Posterior cingulate gyrus (tissue), 11 donors: Measurements from ENCODE around the gene IL20.
"Not testable (repeated sequence)": the region's sequence is repeated elsewhere in the genome, so short reads cannot be mapped to it uniquely, and the experiment has no call there.

Experiments used
- DNase-seq, 10 donors: peaks; one replicate each; pipeline versions ENCODE4 v3.0.0 to v3.0.0-alpha.2; 2020 to 2021; ENCODE audit warnings: mixed read lengths in 3 of 10
- intact Hi-C: fragments of 100-400 bp; cut with DNase I; formaldehyde crosslinking; loops from one replicate; pipeline ENCODE4 v1.15.1; 2023

IL20 gene

GRCh38 chr1:206841609-206842323, 23.7 kb upstream of the IL20 start:
- intact Hi-C loops: no loop called here

GRCh38 chr1:206842854-206843253, 22.6 kb upstream of the IL20 start:
- intact Hi-C loops: no loop called here

More at GRCh38 chr1:206841609-206842323, 23.7 kb upstream of the IL20 start:
- DNase-seq: no peak

GRCh38 chr1:206843626-206844025, 21.8 kb upstream of the IL20 start:
- intact Hi-C loops: no loop called here
- no peak for DNase-seq

More at GRCh38 chr1:206842854-206843253, 22.6 kb upstream of the IL20 start:
- no peak for DNase-seq

GRCh38 chr1:206846487-206846886, 18.9 kb upstream of the IL20 start:
- intact Hi-C loops: no loop called here

GRCh38 chr1:206847337-206847834, 18.0 kb upstream of the IL20 start:
- intact Hi-C loops: no loop called here
- DNase-seq: no peak

More at GRCh38 chr1:206846487-206846886, 18.9 kb upstream of the IL20 start:
- DNase-seq: no peak

- DNase-seq: no peak
- intact Hi-C loops: no loop called here
Measured at GRCh38 chr1:206847946-206848345, 17.5 kb upstream of the IL20 start.

GRCh38 chr1:206850401-206850800, 15.0 kb upstream of the IL20 start:
- no peak for DNase-seq
- intact Hi-C loops: no loop called here

- intact Hi-C loops: no loop called here
- no peak for DNase-seq
Measured at GRCh38 chr1:206851341-206852010, 13.9 kb upstream of the IL20 start.

GRCh38 chr1:206852662-206853061, 12.8 kb upstream of the IL20 start:
- intact Hi-C loops, DNase-seq: not testable (repeated sequence)

- DNase-seq, intact Hi-C loops: not testable (repeated sequence)
Measured at GRCh38 chr1:206853696-206854095, 11.7 kb upstream of the IL20 start.

GRCh38 chr1:206854401-206855129, 10.9 kb upstream of the IL20 start:
- no peak for DNase-seq

GRCh38 chr1:206855859-206856258, 9.6 kb upstream of the IL20 start:
- DNase-seq: no peak
- intact Hi-C loops: no loop called here

More at GRCh38 chr1:206854401-206855129, 10.9 kb upstream of the IL20 start:
- intact Hi-C loops: no loop called here

GRCh38 chr1:206856674-206857464, 8.6 kb upstream of the IL20 start:
- DNase-seq: no peak

GRCh38 chr1:206859082-206859521, 6.3 kb upstream of the IL20 start:
- intact Hi-C loops: no loop called here

More at GRCh38 chr1:206856674-206857464, 8.6 kb upstream of the IL20 start:
- intact Hi-C loops: no loop called here

GRCh38 chr1:206860165-206860564, 5.3 kb upstream of the IL20 start:
- intact Hi-C loops: no loop called here
- DNase-seq: no peak

More at GRCh38 chr1:206859082-206859521, 6.3 kb upstream of the IL20 start:
- no peak for DNase-seq

GRCh38 chr1:206863266-206863665, 2.2 kb upstream of the IL20 start:
- intact Hi-C loops: no loop called here

GRCh38 chr1:206866062-206866461, 639 bp downstream of the IL20 start:
- no peak for DNase-seq
- intact Hi-C loops: no loop called here

More at GRCh38 chr1:206863266-206863665, 2.2 kb upstream of the IL20 start:
- DNase-seq: no peak

- intact Hi-C loops: no loop called here
Measured at GRCh38 chr1:206867239-206867638, 1.8 kb downstream of the IL20 start.

GRCh38 chr1:206867716-206868115, 2.3 kb downstream of the IL20 start:
- intact Hi-C loops: no loop called here
- DNase-seq: no peak

More at GRCh38 chr1:206867239-206867638, 1.8 kb downstream of the IL20 start:
- no peak for DNase-seq

GRCh38 chr1:206868264-206868663, 2.8 kb downstream of the IL20 start:
- DNase-seq: no peak
- intact Hi-C loops: no loop called here
